NCI-H2029 (cell line): ENCODE results near the gene LNP1.
"Not testable (repeated sequence)": the region's sequence is repeated elsewhere in the genome, so short reads cannot be mapped to it uniquely, and the experiment has no call there.

Source experiments
- DNase-seq: peaks from one replicate; lab custom pipeline; 2025; lab: John Stamatoyannopoulos, UW

LNP1 gene

DNA sequence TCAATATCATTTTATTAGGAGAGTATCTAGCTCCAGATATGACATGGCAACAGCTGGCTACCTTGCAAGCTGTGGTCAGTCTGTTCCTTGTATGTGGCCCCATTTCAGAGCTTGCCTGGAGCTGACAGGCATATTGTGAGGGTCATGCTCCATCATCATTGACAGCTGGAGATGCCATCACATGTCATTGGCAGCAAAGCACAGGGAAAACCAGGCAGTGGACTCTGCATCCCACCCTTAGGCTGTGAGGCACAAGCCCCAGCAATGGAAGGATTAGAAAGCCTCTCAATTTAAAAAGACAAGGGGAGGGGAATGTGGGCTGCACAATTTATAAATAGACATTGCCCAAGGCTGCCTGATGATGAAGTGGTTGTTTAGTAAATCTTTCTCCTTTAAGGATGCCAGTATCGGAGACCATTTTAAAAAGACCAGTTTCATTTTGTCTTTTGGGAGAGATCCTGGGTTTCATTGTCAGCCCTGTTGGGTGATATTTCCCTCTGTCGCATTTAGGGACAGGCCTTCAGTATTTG, 27.9 kb downstream of the LNP1 start:
- DNase-seq, result no peak

DNA sequence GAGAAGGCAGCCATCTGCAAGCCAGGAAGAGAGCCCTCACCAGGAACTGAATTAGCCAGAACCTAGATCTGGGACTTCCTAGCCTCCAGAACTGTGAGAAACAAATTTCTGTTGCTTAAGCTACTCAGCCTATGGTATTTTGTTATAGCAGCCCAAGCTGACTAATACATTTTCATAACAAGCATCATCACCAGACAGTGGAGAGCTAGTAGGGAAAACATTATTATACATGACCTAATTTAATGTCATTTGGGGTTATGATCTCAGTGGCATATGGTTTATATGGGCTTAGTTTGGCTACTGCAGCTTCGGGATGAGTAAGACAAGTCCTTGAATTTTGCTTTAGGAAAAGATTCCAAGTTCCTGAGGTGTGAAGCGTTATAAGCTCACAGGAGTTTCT, 35.6 kb downstream of the LNP1 start:
- no peak for DNase-seq

GRCh38 chr3:100437721-100438622, 36.6 kb downstream of the LNP1 start:
- DNase-seq, result no peak

DNA sequence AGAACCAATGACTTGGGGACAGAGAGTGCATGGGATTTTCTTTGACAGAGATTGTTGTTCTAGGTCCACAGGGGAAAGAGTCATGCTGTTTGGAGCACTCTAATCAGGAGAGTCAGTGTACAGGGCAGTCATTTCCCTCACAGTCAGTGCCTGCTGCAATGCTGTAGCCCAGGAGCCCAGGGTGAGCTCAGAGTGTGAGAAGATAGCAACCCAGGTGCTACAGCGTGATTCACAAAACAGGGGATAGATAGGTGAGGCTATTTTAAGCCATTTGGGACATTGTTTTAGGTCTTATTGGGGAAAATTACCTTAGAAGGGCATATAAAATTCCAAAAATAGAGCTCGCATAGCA, 37.3 kb downstream of the LNP1 start:
- no peak for DNase-seq

GRCh38 chr3:100440895-100441294, 39.6 kb downstream of the LNP1 start:
- DNase-seq, result no peak

DNA sequence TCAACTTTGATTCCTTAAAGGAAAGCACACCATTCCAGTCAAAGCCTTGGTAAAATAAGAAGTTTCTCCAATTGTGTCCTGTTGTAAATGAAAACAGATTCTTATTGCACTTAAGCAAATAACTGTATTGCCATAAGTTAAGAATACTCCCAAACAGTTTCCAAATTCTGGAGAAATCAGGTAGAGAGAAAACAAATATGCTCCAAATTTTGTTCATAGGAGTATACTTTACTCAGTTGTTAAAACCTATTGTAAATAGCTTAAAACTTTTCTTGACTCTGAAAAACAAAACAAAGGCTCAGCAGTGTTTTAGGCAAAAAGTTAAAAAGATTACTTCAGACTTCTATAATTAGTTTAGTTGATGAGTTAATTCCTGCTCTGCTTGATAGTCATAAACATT, 42.4 kb downstream of the LNP1 start:
- no peak for DNase-seq

DNA sequence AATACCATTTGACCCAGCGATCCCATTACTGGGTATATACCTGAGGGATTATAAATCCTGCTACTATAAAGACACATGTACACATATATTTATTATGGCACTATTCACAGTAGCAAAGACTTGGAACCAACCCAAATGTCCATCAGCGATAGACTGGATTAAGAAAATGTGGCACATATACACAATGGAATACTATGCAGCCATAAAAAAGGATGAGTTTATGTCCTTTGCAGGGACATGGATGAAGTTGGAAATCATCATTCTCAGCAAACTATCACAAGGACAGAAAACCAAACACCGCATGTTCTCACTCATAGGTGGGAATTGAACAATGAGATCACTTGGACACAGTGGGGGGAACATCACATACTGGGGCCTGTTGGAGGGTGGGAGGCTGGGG, 45.7 kb downstream of the LNP1 start:
- DNase-seq, result not testable (repeated sequence)

- no peak for DNase-seq
Measured at GRCh38 chr3:100448079-100448478, 46.7 kb downstream of the LNP1 start.

DNA sequence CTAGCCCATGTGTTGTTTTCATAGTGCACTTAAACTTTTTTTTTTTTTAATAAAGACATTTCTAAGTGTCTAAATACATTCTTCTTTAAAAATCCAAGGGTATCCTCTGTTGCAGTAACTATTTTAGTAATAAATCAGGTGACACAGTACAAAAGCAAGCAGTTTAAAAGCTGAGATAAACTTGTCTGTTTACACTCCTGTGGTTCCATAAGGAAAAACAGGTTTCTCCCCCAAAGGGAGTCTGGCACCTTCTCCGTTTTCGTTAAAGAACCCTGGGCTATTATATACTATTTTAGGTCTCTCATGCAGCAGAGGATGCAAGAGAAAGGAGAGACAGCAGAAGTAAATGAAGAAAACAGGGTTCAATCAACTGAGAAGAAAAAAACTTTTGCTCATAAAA, 47.9 kb downstream of the LNP1 start:
- no peak for DNase-seq

DNA sequence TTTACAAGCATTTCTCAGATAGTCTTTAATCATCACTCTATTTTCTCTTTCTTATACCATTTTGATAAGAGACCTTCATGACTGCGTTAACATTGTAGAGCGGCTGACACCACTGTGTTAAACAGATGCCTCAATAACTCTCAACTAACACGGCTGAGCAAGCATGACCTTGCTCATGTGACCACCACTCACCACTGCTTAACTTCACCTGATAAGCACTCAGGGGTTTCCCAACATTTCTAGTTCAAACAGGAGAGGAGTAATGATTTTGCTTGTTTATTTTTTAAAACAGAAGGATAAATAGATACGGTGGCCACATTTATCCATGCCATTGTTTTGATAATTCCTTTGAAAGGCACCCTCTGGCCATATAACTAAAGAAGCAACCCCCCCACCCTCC, 53.3 kb downstream of the LNP1 start:
- no peak for DNase-seq

GRCh38 chr3:100455841-100456550, 54.7 kb downstream of the LNP1 start:
- DNase-seq, result no peak

DNA sequence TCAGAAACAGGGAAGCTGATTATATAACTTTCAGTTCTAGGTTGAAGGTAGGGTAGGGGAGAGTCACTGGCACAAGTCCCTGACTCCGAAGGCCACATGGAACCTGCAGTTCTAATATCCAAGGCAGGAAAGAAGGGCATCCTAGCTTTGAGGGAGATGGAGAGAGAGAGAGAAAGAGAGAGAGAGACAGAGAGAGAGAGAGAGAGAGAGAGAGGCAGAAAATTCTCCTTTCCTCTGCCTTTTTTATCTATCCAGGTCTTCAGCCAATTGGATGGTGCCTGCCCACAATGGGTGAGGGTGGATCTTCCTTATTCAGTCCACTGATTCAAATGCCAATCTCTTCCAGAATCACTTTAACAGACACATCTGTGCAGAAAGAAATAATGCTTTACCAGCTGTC, 55.4 kb downstream of the LNP1 start:
- no peak for DNase-seq

- DNase-seq, result no peak
Measured at GRCh38 chr3:100457811-100458210, 56.5 kb downstream of the LNP1 start.

- no peak for DNase-seq
Measured at GRCh38 chr3:100458814-100459213, 57.5 kb downstream of the LNP1 start.

- DNase-seq, result peak; percentile 37
Measured at GRCh38 chr3:100463002-100463401, 61.7 kb downstream of the LNP1 start.

DNA sequence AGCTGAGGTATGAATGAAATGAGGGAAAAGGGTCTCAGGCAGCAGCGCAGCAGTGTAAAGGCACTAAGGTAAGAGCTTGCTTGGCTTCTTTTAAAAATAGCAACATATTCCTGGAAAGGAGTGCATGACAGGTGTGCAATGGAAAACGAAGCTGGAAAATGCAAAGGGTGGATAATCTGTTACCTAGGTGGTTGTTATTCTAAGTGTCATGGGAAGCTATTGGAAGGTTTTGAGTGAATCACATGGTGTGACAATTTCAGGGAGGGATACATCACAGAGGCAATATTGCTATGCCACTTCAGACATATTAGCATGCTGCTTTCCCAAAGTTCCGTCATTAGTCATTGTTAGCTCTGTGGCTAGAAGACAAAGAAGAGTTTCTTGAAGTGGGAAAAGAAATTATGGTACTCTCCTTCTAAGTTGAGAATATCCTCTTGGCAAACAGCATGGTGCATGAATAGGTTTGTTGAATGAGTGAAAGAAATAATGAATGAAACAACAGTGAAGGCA, 62.4 kb downstream of the LNP1 start:
- no peak for DNase-seq

GRCh38 chr3:100465892-100466777, 64.8 kb downstream of the LNP1 start:
- no peak for DNase-seq

GRCh38 chr3:100467133-100467532, 65.8 kb downstream of the LNP1 start:
- DNase-seq, result no peak

DNA sequence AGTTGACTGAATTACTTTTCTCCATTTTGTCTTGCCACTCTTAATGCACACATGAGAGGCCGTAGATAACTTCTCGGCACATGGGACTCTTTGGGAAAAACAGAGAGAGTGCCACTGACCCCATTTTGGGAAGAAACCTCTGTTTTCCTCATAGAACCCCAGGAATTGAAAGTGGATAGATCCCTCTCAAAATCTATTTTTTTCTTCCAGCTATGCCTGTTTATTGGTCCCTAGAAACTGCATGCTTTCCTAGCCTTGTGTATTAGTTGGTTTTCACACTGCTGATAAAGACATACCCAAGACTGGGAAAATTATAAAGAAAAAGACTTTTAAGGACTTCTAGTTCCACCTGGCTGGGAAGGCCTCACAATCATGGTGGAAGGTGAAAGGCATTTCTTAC, 67.3 kb downstream of the LNP1 start:
- no peak for DNase-seq

- DNase-seq, result no peak
Measured at GRCh38 chr3:100470951-100471350, 69.6 kb downstream of the LNP1 start.

DNA sequence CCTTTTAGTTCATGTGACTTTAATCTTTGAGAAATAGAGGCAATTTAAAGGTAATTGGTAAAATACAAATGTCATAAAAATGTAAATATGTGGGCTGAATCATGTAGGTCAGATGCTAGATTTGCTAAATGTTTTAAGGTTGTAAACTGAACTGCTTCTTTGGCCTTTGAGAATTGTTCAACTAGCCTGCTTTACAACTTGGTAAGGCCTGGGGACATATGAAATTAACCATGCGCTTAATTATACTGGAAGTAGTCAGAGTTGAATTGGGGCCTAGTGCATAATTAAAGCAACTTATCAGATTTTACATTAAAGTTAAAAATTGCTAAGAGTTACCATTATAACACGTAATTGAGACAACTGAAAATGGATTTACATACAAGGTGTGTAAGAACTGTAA, 70.1 kb downstream of the LNP1 start:
- no peak for DNase-seq

DNA sequence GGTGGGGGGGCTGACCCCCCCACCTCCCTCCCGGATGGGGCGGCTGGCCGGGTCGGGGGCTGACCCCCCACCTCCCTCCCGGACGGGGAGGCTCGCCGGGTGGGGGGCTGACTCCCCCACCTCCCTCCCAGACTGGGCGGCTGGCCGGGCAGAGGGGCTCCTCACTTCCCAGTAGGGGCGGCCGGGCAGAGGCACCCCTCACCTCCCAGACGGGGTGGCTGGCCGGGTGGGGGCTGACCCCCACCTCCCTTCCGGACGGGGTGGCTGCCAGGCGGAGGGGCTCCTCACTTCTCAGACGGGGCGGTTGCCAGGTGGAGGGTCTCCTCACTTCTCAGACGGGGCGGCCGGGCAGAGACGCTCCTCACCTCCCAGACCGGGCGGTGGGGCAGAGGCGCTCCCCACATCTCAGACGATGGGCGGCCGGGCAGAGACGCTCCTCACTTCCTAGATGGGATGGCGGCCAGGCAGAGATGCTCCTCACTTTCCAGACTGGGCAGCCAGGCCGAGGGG, 76.6 kb downstream of the LNP1 start:
- not testable (repeated sequence) for DNase-seq
